GM12864 (cell line): ENCODE results near the gene TMIGD1.
A peak's percentile ranks its signal among the peaks of the same experiment; 100 is the strongest.

Experiments
- DNase-seq: peaks from one replicate; pipeline ENCODE4 v3.0.0-alpha.2; 2011; ENCODE audit warnings: low read depth
- H3K4me3 ChIP-seq: 2 replicates; pipeline ENCODE4 v1.5.1; 2011; ENCODE audit warnings: mild to moderate bottlenecking, low read depth, low read length, control low read depth
- TF ChIP-seq, protein P1 (sequence below): IDR thresholded peaks from 2 replicates; pipeline ENCODE4 v1.5.1; 2011; ENCODE audit warnings: low read depth, mild to moderate bottlenecking, moderate library complexity, low read length, control low read depth, inconsistent platforms; ENCODE audit errors: missing control alignments

Gene TMIGD1

GRCh38 chr17:30333503-30334360 lies at the start of gene TMIGD1:
TMIGD1 (minus strand) TSS chr17:30334057; CDS start chr17:30332133, 1,924 bp downstream.
- TF ChIP-seq, protein P1, sequence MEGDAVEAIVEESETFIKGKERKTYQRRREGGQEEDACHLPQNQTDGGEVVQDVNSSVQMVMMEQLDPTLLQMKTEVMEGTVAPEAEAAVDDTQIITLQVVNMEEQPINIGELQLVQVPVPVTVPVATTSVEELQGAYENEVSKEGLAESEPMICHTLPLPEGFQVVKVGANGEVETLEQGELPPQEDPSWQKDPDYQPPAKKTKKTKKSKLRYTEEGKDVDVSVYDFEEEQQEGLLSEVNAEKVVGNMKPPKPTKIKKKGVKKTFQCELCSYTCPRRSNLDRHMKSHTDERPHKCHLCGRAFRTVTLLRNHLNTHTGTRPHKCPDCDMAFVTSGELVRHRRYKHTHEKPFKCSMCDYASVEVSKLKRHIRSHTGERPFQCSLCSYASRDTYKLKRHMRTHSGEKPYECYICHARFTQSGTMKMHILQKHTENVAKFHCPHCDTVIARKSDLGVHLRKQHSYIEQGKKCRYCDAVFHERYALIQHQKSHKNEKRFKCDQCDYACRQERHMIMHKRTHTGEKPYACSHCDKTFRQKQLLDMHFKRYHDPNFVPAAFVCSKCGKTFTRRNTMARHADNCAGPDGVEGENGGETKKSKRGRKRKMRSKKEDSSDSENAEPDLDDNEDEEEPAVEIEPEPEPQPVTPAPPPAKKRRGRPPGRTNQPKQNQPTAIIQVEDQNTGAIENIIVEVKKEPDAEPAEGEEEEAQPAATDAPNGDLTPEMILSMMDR, result no peak
- no peak for DNase-seq
- no peak within 1 kb of the TSS for H3K4me3 ChIP-seq

DNA sequence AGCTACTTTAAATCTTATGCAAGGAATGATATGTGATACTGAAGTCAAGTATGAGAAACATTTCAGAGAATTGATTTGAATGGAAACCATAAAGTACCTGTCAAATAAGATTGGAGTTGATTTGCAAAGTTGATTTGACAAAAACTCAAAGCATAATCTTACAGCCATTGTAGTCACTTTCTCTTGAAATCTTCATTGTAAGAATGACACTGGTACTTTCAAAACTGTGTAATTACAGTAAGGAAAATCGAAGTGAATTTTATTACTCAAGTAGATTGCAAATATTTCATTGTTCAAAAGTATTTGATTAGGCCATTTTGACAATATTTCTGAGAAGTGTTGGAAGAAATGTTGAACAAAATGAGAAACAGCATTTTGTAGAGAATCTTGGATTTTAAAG lies 48.5 kb upstream of the TMIGD1 start:
- DNase-seq, result no peak
- TF ChIP-seq, protein P1, result no peak
- H3K4me3 ChIP-seq, result no peak overlapping the region

DNA sequence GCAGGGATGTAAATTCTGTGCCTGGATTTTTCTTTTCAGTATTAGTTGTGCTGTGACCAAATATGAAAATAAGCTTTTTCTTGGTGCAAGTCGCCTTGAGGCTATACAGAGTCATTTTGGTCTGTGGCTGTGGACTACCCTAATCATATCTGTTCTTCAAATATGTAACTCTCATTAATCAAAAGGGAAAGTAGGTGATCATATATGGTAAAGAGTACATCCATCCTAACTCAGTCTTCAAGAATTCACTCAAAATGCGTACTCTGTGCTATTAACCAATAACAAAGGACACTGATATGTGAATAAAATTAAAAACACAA lies 47.4 kb upstream of the TMIGD1 start:
- H3K4me3 ChIP-seq, result no peak overlapping the region
- DNase-seq, result no peak
- TF ChIP-seq, protein P1, result no peak

GRCh38 chr17:30380643-30381339 lies 46.9 kb upstream of the TMIGD1 start:
- DNase-seq, result no peak
- TF ChIP-seq, protein P1, result no peak
- H3K4me3 ChIP-seq, result peak overlapping the region; percentile 83; the same call in 1 of the 2 replicates

GRCh38 chr17:30379903-30380381 lies 46.1 kb upstream of the TMIGD1 start:
- peak overlapping the region; percentile 83 for H3K4me3 ChIP-seq
- TF ChIP-seq, protein P1, result no peak
- DNase-seq, result no peak

GRCh38 chr17:30379303-30379902 lies 45.5 kb upstream of the TMIGD1 start:
- DNase-seq, result no peak
- peak overlapping the region; percentile 83 for H3K4me3 ChIP-seq
- TF ChIP-seq, protein P1, result no peak
